ENCODE measurements around the gene HIC1.

The HIC1 gene

DNA sequence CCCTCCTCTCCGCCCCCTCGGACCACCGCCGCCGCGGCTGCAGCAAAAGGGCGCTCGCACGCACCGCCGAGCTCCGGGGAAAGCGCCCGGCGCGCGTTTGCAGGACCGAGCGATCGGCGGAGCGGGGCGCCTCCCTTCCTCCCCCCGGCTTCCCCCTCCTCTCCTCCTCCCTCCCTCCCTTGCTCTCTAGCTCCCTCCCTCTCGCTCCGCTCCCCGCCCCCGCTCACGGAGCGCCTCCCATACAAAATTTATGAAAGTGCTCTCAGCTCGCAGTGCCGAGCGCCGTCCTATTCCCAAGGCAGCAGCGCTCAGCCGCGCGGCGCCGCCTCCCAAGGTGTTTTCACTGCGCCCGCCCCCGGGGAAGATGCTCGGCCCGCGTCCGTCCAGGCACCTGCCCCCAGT, 29.7 kb upstream of the HIC1 start, which contains the start of gene RTN4RL1:
Gene RTN4RL1, minus strand, starts transcription at position 115 of the 402 bp plus-strand sequence. CDS start 469 bp downstream, outside the sequence.
- DNase-seq = peak; percentile 74

DNA sequence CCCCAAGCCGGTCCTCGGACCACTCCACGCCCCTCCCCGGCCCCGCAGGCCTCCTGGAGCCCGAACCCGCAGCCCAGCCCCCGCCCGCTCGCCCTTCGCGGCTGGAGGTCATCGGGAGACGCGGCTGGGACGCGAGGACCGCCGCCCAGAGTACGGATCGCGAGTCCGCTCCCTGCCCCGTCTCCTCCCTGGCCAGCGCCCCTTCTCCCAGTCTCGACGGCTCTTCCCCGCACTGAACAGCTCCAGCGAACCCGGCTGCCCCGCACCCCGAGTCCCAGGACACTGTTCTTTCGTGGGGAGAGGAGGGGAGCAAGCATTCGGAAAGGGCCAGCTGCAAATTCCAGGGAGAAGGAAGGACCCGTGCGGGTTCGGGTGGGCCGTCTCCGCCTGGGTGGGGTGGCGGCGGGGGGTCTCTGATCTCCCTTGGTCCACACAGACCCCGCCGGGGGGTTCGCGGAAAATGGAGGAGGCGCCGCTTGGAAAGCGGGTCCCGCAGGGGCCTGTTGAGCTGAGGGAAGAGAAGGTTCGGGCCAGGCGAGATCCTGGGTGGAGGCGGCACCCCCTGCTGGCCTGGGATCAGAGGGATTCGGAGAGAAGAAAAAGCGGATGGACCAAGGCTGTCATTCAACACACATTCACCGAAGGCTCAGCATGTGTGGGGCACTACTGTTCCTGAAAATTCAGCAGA, 29.1 kb upstream of the HIC1 start:
- DNase-seq = no peak

DNA sequence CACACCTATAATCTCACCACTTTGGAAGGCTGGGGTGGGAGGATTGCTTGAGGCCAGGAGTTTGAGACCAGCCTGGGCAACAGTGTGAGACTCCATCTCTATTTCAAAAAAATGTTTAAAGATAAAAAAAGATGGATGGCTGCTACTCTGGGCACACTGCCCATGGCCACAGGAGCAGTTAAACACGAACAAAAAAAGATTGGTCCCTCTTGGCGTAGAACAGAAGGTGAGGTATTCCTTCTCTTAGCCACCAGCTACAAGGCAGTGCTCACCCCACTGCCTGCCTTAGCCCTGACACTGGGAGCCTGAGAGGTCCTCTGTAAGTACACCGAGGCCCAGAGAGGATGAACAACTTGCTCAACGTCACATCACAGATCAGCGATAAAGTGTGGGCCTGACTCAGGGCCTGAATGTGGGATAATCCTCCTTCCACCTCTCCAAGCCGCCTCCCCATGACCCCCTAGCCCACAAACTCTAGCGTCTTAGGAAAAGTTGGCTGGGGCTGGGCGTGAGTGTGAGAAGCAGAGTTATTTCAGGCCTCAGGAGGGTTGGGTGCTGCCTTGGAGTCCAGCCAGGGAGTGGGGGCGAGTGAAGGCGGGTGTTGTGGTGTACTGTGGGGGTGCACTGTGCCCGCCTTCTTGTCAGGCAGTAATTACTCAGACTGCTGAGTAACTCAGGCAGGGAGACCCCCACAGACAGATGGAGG, 27.2 kb upstream of the HIC1 start:
- no peak for DNase-seq

DNA sequence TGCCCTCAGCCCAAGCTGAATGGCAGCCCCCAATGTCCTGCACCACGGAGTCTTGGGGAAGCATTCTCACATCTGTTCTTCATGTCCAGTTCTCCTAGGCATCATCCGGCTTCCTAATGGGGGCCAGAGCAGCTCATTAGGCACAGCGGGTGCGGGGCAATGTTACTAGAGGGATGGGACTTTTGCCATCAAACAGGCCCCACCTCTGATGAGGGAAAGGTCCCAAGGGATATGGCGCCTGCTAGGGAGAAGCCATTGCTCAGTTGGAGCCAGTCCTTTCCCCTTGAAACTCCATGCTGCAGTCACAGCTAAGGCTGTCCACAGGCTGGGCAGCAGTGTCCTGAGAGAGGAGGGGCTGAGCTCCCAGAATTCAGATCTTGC, 26.7 kb upstream of the HIC1 start:
- DNase-seq = no peak

DNA sequence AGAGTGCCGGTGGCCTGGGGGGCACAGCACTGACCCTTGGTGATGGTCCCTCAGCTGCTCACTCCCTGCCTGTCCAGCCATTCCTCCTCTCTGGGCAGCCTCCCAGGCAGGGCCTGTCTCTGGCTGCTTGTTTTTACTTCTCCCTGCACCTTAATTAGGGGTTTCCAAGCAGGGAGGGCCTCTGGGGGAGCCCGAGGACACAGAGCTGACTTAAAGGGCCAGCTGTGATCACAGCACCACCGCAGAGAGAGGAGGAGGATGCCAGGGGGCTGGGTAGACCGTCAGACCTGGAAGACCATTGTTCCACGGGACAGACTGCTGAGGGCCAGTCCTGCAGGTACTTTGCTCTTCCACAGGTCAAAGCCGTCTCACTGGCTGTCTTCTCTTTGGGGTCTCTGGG, 26.2 kb upstream of the HIC1 start:
- DNase-seq = no peak

GRCh38 chr17:2029911-2030778, 24.8 kb upstream of the HIC1 start, which contains the start of gene DPH1:
DPH1 (plus strand) TSS chr17:2030153; CDS start chr17:2030170, 17 bp downstream.
- DNase-seq = peak; percentile 84

- peak; percentile 67 for DNase-seq
Observed at GRCh38 chr17:2030779-2031163, 24.1 kb upstream of the HIC1 start.

GRCh38 chr17:2033153-2033552, 21.8 kb upstream of the HIC1 start:
- no peak for DNase-seq

DNA sequence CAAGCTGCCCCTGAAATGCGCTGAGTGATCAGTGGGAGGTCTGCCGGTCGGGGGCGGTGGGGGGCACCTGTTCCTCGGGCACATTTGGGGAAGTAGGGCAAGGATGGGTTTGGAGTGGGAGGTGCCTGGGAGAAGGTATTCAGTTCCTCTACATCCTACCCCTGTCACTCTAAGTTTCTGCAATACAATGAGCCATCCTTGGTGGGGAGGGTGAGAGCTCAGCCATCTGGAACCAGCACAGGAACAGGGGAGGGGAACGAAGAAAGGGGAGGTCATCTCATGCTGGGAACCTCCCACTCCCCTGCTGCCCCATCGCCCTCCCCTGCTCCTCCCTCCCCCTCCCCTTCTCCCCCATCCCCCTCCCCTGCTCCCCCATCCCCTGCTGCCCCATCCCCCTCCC, 20.7 kb upstream of the HIC1 start:
- DNase-seq = no peak

GRCh38 chr17:2034806-2035540, 19.9 kb upstream of the HIC1 start:
- DNase-seq = no peak

- DNase-seq = no peak
Observed at GRCh38 chr17:2035541-2036488, 19.1 kb upstream of the HIC1 start.

- no peak for DNase-seq
Observed at GRCh38 chr17:2037155-2037554, 17.7 kb upstream of the HIC1 start.

DNA sequence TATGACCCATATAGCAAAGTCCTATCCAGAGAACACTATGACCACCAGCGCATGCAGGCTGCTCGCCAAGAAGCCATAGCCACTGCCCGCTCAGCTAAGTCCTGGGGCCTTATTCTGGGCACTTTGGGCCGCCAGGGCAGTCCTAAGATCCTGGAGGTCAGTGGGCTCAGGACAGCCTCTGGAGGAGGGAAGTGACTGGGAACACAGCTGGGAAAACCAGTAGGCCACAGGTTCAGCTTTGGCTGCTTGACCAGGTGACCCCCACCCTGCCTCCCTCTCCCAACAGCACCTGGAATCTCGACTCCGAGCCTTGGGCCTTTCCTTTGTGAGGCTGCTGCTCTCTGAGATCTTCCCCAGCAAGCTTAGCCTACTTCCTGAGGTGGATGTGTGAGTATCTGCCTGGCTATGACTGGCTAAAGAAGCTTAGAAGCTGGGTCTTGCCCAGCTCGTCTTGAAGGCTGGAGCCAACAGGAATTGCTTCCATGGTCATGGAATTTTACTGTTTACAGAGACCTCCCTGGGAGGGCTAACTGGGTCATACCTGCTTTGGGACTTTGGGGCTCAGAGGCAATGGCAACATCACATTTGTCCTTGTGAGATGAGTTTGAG, 14.6 kb upstream of the HIC1 start:
- DNase-seq = no peak

DNA sequence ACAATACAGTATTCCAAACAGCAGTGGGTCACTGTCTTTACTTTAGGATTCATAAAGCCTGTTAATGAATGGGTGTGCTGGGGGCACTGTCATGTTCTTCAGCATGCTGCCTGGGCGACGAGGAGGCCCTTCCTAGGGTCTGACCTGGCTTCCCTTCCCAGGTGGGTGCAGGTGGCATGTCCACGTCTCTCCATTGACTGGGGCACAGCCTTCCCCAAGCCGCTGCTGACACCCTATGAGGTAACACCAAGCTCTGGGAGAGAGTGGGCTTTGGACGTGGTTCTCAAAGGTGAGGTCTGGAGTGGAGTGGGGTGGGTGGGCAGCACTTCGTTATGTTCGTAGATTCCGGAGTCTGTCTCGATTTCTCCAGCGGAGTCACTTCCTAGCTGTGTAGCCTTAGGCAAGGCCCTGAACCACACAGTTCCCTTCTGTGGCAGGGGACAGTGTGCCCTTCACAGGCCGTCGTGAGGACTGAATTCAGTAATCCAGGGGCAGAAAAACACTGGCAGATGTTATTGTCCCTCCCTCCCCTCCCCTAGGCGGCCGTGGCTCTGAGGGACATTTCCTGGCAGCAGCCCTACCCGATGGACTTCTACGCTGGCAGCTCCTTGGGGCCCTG, 13.9 kb upstream of the HIC1 start:
- no peak for DNase-seq

DNA sequence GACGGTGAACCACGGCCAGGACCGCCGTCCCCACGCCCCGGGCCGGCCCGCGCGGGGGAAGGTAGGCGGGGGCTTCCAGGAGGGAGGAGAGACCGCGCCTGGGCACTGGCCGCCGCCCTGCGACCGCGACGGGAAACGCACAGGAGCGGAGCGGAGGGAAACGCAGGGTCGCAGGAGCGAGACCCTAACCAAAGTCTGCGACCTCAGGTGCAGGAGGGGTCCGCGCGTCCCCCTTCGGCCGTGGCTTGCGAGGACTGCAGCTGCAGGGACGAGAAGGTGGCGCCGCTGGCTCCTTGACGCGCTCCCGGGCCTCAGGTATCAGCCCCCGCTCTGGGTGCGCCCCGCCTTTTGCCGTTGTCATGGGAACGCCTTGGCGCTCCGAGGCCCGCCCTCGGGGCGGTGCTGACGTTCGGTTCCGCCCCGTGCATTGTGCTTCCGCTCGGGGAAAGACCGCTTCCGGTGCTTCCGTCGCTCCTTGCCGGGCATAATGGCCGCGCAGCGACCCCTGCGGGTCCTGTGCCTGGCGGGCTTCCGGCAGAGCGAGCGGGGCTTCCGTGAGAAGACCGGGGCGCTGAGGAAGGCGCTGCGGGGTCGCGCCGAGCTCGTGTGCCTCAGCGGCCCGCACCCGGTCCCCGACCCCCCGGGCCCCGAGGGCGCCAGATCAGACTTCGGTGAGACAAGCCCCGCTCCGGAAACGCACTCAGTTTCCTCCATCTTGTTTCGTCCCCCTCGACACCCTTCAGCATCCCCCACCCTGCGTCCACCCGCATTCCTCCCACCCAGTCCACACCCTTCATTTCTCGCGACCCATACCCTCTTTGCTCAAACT, 13.1 kb upstream of the HIC1 start, which contains the start of gene OVCA2:
Gene OVCA2, plus strand, starts transcription at position 462 of the 829 bp plus-strand sequence. Its CDS starts 26 bp downstream, at position 488.
- DNase-seq = peak; percentile 96

- DNase-seq = no peak
Observed at GRCh38 chr17:2042390-2042847, 12.5 kb upstream of the HIC1 start.

DNA sequence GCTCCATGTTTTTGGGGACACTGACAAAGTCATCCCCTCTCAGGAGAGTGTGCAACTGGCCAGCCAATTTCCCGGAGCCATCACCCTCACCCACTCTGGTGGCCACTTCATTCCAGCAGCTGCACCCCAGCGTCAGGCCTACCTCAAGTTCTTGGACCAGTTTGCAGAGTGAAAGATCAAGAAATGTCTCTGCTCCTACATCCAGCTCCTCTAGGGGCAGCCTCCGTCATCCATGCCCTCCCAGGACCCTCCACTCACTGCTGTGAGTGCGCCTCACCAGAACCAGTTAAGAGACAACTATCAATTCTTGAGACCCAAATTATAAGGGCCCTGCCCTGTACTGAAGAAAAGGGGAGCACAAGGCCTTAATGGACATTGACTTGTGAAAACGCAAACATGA, 12.0 kb upstream of the HIC1 start:
- DNase-seq = no peak

DNA sequence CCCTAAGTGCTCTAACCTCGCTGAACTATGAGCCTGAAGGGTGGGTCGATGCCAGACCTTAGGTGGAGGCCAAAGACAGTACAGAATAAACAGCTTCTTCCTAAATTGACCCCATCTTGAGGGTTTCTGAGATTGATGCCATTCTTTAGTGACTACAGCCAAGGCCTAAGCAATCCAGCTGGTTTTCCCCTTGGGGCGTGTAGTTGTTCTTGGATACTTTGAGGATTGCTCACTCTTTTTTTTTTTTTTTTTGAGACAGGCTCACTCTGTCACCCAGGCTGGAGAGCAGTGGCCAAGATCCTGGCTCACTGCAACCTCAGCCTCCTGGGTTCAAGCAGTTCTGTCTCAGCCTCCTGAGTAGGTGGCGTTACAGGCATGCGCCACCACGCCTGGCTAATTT, 11.1 kb upstream of the HIC1 start:
- DNase-seq = no peak

- no peak for DNase-seq
Observed at GRCh38 chr17:2044263-2044894, 10.5 kb upstream of the HIC1 start.

All from CD4-positive, alpha-beta T cell treated with Interleukin-15 for 1 hour (primary cell).